ENCODE results near the gene CAMSAP2.
A peak's percentile ranks its signal among the peaks of the same experiment; 100 is the strongest.

The CAMSAP2 gene

DNA sequence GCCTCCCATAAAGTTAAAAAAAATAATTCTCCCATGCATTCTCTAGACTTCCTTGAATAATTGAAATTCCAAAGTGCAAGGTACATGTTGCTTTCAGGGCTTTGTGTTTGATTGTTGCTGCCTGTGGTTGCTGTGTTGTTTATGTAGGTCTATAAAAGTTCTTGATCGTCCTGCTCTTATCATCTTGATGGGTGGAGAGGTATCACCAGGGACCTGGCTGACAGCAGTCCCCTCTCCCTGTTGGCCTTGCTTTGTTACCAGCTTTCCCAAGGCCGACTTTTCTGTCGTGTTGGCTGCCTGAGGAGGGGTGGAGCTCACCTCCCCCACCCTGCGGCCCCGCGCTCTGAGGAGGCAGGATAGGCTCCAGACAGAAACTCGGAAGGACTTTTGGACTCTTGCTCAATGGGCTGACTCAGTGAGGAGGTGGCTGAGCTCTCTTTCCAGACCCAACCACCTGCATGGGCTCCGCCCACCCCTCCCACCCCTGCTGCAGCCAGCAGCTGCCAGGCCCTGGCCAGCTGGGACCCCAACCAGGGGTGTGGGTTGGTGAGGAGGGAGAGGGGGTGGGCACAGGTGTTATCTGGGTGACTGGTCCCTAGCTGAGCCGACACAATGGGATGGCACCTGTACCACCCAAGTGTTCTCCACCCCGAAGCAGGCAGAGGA lies 158.0 kb downstream of the CAMSAP2 start:
- no peak for DNase-seq

DNA sequence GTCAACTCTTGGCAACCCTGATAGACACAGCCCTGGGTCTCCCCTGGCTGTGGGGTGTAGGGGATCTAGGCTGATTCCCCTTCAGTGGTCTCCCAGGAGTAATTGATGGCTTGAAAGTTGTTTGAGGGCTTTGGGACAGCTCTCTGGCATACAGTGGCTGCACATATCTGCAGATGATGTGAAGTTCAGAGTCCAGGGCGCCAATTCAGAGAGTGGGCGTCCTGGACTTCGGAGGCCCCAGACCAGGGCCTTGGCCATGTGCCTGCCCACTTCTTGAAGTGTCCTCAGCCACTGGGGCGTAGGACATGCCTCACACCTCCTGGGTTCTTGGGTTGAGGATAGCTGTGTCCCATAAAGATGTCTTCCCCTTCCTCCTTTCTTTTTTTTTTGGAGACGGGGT lies 158.6 kb downstream of the CAMSAP2 start:
- no peak for DNase-seq

DNA sequence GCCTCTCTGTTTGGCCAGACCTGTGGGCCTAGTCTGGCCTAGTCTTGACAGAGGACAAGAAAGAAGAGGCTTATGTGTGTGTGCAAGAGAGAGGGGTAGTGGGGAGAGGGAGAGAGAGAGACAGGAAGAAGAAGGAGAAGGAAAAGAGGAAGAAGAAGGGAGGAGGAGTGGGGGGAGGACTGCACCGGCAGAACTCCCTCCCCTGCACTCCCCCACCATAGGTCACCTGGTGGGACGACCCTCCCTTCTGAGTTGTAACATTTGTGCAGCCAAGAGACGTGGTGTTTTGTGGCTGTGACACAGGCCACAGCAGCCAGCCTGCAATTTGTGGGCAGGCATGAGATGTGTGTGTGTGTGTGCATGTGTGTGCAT lies 160.3 kb downstream of the CAMSAP2 start:
- DNase-seq = no peak

DNA sequence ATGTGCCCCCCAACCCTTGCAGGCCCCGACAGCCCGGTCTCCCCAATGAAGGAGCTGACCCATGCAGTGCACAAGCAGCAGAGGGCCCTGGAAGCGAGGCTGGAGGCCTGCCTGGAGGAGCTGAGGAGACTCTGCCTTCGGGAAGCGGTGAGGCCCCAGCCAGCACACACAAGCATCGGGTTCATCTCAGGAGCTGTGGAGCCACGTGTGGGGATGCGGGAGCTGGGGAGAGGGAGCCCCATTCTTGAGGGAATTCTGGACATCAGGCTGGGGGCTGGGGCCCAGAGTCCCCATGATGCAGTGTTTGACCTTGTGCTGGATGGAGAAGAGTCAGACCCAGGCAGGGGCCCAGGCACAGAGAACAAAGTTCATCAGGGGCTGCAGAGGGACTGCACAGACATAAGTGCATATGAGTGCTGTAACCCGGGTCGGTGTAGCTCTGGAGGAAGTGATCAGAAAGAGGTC lies 160.8 kb downstream of the CAMSAP2 start:
- DNase-seq = no peak

DNA sequence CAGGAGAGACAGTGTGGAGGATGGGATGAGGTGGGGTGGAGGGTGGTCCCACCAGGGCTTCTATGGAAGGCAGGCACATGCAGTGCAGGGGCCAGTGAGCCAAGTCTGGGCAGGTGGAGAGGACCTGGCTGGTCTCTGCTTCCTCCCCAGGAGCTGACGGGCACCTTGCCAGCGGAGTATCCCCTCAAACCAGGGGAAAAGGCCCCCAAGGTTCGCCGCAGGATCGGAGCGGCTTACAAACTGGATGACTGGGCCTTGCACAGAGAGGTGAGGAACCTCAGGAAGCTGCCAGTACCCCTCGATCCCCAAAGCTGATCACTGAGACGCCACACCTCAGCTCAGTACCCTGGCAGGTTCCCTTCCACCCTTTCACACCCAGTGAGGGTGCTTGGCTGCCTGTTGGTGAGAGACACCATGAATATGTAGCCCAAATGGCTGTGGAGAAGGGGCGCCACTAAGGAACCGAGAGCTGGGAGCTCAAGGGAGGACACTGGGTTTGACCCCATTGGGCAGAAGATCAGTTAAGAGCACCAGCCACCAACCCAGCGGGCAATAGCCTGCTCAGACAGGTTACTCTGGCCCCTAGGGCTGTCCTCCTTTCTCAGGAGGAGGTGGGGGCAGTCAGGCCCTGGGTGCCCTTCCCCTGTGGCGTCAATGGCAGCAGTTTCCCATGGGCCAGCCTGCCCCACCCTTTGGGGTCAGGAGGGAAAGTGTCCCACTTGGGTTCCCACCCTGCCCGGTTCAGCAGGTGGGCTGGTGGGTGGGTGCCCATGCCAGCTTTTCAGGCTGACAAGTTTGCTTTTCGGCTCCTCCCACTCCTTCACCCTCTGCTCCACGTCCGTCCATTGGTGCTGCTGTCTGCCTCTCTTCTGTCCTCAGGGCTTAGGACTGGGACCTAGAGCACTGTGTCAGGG lies 161.5 kb downstream of the CAMSAP2 start:
- no peak for DNase-seq

DNA sequence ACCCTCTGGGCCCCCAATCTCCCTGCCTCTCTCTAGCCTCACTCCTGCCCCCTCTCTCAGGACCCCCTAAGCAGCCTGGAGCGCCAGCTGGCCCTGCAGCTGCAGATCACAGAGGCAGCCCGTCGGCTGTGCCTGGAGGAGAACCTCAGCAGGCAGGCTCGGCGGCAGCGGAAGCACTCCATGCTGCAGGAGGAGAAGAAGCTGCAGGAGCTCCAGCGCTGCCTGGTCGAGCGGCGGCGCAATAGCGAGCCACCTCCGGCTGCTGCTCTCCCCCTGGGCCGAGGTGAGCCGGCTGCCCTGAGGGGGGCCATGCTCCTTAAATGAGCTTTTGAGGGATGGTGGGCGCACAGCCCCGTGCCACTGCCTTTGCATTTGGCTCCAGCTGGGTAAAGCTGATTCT lies 162.2 kb downstream of the CAMSAP2 start:
- peak in 1 of 58 donors; percentile 4 for DNase-seq

DNA sequence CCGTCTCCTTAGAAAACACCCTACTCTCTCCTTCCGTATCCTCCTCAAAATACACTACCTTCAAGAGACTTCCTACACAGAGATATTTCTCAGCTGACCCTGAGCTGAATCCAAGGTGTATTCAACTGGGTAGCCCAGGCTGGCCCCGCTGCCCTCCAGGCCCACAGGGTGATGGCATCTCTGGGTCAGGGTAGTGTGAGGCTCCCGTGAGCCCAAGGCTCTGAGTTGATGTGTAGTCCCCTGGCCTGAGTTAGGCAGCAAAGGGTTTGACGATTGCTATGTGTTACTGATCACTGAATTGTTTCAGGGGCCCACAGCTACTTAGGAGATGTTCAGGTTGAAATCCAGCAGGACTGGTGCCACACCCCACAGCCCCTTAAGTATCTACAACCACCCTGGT lies 162.7 kb downstream of the CAMSAP2 start:
- DNase-seq = no peak

DNA sequence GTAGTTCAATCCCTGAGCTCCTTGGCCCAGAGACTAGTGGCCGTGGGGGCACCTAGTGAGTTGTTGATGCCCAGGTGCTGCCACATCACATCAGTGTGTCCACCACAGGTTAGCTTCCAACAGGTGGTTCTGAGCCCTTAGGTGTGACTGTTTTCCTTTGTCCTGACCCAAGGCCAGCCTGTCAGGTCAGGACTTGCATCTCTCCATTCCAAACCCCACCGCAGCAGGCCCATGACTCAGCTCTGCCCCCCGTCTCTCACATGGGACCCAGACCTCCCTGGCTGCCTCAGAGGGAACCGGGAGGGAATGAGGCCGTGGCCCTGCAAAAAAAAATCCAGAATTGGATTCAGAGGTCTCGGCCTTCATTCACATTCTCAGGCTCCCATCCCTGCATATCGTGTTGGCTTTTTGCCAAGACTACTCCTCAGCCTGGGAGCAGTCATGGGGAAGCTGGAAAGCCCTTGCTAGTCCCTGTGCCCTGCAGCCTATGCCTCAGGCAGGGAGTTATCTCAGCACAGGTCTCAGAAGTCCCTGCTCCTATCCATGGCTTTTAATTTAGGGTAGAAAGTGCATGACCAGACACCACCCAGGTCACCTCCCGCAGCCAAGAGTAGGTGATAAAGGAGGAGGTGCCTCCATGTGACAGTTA lies 163.2 kb downstream of the CAMSAP2 start:
- DNase-seq = no peak

DNA sequence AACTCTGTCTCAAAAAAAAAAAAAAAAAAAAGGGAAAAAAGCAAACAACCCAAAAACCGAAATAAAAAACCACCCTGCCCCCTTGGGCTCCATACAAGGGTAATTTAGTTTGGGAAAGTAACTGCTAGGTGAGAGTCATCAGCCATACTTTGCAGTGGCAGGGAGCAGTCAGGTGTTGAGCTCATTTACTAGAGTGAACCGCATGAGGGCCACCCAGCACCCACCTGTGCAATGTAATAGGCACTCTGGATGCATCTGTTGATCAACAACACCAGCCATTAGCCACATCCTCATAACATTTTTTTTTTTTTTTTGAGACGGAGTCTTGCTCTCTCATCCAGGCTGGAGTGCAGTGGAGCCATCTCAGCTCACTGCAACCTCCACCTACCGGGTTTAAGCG lies 165.1 kb downstream of the CAMSAP2 start:
- DNase-seq = no peak

DNA sequence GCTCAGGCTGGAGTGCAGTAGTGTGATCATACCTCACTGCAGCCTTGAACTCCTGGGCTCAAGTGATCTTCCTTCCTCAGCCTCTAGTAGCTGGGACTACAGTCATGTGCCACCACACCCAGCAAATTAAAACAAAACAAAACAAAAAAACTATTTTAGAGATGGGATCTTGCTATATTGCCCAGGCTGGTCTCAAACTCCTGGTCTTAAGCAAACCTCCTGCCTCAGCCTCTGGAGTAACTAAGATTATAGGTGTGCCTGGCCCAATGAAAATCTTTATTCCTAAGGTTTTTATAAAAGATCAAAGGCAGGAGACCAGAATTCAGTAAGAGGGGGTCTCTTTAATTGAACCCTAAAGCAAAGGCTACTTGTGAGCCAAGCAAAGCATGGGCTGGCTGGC lies 166.1 kb downstream of the CAMSAP2 start:
- DNase-seq = no peak

DNA sequence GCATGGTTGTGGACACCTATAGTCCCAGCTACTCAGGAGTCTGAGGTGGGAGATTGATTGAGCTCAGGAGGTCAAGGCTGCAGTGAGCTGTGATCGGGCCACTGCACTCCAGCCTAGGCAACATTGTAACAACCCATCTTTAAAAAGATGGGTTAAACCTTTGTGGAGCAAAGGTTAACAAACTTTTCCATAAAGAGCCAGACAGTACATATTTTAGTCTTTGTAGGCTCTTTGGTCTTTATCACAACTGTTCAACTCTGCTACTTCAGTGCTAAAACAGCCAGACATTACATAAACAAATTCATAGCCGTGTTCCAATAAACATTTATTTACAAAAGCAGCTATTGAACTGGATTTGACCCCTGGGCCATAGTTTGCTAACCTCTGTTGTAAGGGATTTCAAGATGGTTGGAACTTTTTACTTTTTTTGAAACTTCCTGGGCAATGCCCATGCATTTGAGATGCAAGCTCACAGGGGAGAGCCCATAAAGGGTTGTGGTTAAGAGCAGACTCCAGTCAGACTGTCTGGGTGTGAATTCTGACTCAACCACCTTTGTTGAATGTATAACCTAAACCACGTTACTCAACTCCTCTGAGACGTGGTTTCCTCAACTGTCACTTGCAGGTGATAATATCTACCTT lies 166.8 kb downstream of the CAMSAP2 start:
- DNase-seq = no peak

DNA sequence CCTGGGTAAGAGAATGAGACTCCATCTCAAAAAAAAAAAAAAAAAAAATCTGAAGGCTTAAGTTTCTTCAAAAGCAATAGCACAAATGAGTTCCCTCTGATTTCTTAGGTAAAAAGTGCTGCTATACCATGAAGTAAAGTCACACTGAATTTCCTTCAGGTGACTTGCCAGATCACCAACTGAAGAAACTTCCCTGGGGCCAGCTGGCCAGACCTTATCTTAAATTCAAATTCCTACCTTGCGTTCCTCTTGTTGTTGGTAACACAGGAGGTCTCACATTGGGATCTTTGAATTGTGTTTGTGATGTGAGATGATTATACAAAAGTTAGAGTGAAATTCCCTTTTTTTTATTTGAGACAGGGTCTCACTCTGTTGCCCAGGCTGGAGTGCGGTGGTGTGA lies 167.8 kb downstream of the CAMSAP2 start:
- no peak for DNase-seq

DNA sequence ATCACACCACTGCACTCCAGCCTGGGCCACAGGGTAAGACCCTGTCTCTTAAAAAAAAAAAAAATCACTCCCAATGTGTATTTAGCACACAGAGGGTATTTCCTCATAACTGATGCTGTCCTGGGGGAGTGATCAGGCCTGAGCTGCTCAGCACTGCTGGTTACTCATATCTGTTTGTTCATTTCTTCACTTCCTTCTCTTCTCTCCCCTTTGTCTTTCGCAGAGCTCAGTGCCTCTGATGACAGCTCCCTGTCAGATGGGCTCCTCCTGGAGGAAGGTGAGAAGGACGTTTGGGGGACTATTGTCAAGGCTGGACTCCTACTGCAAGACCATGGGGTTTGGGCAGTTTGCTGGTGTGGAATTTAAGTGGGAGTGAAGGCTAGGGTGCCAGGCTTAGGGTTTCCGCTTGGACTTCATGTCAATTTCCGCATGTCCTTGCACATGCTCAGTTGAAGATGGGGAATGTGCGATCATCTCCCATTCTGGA lies 169.0 kb downstream of the CAMSAP2 start:
- no peak for DNase-seq

DNA sequence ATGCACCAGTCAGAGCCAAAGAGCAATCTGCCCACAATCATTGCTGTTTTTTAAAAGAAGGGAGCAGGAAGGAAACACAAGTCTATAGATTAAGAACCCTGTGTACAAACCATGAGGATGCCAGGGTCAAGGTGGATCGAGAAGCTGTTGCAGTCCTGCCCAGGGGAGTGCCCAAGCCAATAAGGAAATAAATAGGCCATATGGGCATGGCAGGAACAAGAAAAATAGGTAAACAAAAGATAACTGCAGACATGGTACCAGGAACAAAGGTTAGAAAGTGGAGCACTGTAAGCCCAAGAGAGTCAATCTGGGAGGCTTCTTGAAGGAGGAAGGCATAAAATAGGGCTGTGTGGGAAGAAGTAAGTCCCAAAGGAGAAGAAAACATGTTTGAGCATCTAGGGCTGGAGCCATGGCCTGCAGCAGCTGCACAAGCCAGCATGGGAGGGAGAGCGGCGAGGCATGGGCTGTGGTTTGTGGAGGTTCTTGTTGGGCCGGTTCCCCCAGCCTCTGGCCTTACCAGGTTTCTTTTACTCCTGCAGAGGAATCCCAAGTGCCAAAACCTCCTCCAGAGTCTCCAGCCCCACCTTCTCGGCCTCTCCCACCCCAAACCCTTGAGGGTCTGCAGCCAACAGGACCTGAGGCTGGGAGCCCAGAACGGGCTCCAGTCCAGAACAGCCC lies 169.6 kb downstream of the CAMSAP2 start:
- DNase-seq = no peak

DNA sequence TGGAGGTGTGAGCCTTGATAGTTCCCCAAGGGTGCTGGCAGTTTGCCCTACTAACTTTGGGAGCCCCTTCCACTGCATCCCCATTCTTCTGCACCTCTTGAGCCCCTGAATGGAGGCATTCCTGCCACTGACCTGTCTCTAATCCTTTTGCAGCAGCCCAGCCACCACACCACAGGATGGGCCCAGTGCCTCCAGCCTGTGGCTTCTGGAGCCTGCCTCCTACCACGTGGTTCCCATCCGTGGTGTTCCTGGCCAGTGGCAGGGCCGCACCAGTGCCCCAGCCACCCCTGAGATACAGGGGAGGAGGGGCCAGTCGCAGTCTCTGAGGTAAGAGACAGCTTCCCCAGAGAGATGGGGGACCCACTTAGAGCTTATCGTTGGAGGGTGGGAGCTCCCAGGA lies 170.4 kb downstream of the CAMSAP2 start:
- no peak for DNase-seq

DNA sequence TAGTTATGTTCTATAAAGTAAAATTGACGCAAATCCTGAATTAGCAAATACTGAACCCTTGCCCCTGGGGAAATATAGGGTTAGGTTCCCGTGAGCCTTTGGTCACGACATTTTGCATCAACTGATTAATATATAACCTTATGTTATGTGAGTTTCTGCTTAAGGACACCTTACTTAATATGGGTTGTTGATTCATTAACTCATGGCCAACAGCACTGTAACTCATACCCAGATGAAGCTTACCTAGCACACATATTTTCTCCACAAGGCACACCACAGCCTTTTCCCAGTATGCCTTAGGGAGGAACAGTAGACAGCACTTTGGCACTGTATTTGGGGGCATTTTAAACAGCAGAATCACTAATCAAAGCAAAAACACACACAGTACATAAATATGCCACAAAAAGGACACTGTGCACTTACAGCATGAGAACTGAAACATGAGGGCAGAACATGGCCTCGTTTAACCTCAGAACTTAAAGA lies 171.1 kb downstream of the CAMSAP2 start:
- no peak for DNase-seq
